ENCODE data around the gene RNF223. TPM values are rescaled to one million over a fixed set of nuclear protein-coding genes. Genes with fewer than 3 reads are reported as not detected.
"Not testable (repeated sequence)": the region's sequence is repeated elsewhere in the genome, so short reads cannot be mapped to it uniquely, and the experiment has no call there.

RNF223 gene
- polyA plus RNA-seq, 1 donor = 0.32 TPM

DNA sequence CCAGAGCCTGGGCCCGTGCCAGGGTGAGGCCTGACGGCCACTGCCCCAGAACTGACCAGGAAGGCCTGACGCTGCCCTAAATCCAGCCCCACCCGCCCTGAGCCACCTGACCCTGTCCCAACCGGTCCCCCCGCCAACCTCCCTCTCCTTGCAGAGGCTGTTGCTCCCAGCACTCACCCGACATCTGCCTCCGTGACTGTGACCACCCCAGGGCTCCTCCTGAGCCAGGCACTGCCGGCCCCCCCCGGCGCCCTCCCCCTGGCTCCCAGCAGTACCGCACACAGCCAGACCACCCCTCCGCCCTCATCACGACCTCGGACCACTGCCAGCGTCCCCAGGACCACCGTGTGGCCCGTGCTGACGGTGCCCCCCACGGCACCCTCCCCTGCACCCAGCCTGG lies 27.9 kb downstream of the RNF223 start:
- DNase-seq = no peak

DNA sequence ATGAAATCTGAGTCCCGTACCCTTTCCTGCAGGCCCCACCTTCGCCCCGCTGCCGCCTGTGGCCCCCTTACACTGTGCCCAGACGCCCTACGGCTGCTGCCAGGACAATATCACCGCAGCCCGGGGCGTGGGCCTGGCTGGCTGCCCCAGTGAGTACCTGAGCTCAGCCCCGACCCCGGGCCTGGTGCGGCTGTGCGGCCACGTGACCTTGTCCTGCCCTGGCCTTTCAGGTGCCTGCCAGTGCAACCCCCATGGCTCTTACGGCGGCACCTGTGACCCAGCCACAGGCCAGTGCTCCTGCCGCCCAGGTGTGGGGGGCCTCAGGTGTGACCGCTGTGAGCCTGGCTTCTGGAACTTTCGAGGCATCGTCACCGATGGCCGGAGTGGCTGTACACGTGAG lies 29.0 kb downstream of the RNF223 start:
- no peak for DNase-seq

DNA sequence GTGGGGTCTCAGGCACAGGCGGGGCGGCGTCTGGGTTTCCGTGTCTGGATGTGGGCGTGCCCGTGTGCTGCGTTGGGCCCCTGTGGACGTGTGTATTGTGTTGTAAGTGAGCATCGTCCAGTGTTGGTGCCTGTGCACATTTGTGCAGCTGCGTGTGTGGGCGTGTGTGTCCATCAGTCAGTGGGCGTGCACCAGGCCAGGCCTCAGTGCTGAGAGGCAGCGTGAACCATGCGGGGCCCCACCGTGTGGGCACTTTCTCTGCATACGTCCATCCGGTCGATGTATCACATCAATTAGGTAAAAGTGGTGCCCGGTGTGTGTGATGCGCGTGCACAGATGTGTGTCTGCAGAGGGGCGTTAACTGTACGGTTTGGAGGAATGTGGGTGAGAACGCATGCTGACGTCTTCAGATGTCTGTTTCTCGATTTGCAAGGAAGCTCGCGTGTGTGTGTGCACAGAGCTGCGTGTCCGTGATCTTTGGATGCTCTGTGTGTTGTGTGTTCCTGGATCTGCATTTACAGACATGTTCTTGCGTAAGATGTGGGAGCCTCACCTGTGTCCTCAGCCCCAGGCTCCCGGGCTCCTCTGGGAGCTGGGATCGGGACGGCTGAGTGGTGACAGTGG lies 29.5 kb downstream of the RNF223 start:
- no peak for DNase-seq

DNA sequence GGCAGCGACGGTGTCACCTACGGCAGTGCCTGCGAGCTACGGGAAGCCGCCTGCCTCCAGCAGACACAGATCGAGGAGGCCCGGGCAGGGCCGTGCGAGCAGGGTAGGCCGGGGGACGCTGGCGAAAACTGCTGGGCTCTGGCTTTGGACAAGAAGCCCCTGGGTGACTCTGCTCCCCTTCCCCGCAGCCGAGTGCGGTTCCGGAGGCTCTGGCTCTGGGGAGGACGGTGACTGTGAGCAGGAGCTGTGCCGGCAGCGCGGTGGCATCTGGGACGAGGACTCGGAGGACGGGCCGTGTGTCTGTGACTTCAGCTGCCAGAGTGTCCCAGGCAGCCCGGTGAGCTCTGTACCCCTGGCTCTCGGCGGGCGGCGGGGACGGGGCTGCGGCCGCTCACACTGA lies 30.2 kb downstream of the RNF223 start:
- DNase-seq = no peak

DNA sequence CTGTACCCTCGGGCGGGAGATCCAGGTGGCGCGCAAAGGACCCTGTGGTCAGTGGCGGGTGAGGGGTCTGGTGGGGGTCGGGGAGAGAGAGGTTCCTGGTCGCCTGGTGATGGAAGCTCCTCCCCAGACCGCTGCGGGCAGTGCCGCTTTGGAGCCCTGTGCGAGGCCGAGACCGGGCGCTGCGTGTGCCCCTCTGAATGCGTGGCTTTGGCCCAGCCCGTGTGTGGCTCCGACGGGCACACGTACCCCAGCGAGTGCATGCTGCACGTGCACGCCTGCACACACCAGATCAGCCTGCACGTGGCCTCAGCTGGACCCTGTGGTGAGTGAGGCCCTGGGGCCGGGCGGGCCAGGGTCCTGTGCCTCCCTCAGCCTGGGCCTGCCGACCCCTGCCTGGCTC lies 30.7 kb downstream of the RNF223 start:
- DNase-seq = no peak

DNA sequence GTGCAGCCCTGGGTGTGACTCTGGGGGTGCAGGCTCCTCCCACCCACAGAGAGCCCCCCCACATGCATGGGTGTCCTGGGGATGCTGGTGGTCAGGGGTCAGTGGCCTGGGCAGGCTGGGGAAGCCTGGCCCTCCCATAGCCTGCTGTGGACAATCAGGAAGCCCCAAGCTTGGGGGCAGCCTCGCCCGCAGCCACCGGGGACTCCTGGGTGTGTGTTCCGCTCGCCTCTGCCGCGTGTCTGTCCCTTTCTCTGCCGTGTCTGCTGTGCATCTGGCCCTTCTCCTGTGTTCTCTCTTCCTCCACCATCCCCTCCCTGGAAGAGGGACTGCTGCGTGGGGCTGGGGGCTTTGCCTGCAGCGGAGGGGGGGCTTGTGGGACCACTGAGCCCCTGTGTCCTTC lies 31.3 kb downstream of the RNF223 start:
- no peak for DNase-seq

DNA sequence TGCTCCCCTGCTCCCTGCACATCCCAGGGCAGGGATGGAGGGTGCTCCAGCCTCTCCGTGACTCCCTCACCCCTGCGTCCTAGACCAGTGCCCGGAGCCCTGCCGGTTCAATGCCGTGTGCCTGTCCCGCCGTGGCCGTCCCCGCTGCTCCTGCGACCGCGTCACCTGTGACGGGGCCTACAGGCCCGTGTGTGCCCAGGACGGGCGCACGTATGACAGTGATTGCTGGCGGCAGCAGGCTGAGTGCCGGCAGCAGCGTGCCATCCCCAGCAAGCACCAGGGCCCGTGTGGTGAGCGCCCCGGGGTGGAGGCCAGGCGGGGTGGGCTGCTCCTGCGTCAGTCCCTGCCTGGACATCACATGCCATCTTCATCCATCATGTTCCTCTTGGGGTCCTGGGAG lies 32.2 kb downstream of the RNF223 start:
- no peak for DNase-seq

DNA sequence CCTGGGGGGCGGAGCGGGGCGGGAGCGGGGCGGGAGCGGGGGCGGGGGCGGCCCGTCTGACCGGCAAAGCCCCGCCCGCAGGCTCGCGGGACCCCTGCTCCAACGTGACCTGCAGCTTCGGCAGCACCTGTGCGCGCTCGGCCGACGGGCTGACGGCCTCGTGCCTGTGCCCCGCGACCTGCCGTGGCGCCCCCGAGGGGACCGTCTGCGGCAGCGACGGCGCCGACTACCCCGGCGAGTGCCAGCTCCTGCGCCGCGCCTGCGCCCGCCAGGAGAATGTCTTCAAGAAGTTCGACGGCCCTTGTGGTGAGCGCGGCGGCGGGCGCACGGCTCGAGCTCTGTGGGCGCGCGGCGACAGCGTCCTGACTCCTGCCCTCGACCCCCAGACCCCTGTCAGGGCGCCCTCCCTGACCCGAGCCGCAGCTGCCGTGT lies 33.0 kb downstream of the RNF223 start:
- DNase-seq = no peak

DNA sequence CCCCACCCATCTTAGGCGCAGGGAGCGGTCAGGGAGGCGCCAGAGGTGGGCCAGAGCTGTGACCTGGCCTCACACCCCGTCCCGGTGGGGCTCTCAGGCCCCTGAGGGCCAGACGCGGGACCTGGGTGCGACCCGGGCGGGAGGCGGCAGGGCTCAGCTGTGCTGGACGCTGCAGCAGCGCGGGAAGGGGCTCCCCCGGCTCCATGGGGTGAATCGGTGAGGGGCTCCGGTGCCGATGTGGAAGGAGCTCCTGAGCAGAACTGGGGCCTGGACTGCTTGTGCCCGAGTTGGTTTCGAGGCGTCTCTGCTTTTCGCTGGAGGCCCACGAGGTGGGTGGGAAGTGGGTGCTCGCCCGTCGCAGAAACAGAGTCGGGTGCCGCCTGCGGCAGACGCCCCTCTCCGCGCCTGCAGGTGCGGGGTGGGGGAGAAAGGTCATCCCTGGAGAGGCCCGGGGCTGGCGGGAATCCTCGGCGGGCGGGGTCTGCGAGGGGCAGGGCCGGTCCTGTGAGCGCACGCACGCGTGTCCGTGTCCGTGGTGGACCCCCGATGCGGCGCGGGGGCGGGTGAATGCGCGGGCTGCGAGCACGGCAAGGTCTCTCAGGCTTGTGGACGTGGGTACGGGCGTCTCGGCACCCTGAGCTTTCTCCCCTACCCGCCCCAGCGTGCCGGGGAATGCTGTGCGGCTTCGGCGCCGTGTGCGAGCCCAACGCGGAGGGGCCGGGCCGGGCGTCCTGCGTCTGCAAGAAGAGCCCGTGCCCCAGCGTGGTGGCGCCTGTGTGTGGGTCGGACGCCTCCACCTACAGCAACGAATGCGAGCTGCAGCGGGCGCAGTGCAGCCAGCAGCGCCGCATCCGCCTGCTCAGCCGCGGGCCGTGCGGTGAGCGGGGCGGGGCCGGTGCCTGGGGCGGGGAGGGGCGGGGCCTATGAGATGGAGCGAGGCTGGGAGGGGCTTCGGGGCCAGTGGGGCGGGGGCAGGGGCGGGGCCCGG lies 33.8 kb downstream of the RNF223 start:
- no peak for DNase-seq

DNA sequence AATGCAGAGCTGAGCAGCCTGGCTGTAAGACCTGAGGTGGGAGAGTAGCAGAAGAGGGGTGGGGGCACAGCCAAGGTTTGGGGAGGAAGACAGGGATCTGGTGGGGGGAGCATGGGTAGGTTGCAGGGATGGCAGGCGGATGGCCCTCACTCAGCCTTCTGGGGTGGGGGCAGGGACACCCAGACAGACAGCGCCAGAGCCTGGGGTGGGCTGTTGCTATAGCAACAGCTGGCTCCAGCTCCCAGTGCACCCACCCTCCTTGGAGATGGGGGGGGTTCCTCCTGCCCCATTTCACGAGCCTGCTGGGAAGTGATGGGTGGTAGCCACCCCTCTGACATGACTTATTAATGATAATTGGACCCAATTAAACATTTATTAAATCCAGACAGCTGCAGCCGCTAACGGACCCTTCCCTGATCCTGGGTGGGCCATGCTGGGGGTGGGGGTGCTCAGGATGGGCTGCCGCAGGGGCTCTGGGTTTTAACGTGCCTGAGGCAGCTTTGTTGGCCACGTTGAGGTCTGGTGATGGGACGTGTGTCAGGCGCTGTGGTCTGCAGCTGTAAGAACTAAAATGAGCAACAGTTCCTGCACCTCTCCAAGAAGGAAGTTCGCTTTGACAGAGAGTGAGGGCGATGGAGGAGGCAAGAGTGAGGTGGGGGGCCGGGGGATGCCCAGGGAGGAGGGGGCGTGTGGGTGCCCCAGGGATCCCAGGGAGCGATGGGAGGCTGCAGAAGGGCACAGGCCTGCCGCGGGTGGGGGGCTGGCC lies 34.8 kb downstream of the RNF223 start:
- no peak for DNase-seq

DNA sequence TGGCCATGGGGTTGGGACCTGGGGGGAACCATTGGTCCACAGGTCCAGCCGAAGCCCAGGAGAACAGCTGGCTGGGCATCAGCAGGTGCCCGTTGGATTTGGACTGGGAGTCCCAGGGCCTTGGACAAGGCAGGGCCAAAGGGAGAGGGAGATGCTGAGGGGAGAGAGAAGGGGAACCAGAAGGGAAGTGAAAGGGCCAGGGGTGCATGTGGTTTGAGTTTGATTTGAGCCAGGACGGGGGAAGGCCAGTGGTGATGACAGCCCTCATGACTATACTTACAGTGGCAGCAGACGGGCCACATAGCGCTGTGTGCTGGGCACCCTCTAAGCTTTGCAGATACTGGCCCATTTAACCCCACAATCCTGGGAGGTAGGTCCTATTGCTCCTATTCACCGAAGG lies 35.4 kb downstream of the RNF223 start:
- no peak for DNase-seq

DNA sequence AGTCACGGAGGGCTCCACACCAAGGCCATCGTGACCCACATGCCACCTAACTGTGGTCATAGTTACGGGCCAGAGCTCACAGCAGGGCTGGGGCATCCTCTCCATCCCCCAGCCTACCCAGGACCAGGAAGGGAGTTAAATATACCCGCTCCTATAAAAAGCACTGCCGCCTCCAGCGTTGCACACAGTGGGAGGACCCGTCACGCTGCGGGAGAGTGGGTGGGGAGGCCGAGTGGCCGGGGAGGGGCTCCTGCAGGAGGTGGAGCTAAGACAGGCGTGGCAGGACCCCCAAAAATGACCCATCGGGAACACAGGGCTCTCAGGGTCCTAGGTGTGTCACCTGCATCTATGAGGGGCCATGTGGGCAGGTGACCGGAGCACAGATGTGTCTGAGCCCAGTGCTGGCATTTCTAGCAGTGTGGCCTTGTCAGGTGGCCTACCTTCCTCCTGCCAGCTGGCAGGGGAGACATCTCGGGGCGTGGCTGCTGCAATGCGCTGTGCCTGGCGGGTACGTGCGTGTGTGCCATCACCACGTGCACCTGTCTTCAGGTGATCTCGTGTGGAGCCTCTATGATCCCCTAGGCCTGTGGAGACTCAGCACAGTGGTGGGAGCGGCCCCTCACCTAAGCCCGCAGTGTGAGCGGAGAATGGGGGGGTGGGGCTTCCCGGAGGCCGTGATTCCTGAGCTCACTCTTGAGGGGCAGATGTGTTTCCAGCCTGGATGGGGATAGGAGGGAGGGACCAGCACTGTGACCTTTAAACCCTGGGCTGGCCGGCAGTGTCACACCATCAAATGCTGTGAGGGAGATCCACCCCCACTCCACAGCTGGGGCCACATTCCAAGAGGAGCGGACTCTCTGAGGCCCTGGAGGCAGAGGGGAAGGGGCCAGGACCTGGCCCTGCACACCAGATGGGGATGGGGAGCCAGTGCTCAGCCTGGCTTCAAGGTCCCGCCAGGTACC lies 36.5 kb downstream of the RNF223 start:
- no peak for DNase-seq

DNA sequence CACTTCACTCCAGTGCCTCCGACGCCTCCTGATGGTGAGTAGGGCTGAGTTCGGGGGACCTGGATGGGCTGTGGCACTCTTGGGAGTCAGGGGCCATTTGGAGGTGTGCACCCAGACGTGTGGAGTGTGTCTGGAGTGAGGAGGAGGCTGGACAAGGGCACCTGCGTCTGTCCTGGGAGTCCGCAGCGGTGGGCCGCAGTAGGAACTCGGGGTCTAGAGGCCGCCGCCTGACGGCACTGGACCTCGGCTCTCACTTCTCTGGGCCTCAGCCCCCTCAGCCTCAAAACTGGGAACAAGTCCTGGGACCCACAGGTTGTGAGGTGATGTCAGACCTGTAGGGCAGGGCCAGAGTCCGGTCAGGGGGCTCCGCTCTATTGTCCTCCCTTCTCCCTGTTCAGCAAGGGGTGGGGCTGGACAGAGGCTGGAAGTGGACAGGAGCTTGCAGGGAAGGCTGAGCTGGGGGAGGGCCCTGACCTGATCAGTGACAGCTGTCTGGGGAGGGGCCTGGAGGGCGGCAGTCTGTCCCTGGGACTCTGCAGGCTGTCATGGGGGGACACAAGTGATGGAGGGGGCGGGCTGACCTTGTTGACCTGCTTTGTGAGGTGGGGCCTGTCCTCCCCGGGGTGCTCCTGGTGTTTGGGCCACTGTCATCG lies 38.7 kb downstream of the RNF223 start:
- no peak for DNase-seq

DNA sequence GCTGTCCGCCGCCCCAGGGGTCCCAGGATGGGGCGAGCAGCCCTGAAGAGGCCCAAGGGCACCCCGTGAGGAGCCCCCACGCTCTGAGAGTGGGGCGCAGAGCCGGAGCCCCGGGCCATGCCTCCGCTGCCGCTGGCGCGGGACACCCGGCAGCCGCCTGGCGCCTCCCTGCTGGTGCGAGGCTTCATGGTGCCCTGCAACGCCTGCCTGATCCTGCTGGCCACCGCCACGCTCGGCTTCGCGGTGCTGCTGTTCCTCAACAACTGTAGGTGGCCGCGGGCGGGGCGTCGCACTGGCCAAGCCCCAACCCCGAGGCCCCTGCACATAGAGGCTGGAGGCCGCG lies 39.7 kb downstream of the RNF223 start:
- DNase-seq = no peak

DNA sequence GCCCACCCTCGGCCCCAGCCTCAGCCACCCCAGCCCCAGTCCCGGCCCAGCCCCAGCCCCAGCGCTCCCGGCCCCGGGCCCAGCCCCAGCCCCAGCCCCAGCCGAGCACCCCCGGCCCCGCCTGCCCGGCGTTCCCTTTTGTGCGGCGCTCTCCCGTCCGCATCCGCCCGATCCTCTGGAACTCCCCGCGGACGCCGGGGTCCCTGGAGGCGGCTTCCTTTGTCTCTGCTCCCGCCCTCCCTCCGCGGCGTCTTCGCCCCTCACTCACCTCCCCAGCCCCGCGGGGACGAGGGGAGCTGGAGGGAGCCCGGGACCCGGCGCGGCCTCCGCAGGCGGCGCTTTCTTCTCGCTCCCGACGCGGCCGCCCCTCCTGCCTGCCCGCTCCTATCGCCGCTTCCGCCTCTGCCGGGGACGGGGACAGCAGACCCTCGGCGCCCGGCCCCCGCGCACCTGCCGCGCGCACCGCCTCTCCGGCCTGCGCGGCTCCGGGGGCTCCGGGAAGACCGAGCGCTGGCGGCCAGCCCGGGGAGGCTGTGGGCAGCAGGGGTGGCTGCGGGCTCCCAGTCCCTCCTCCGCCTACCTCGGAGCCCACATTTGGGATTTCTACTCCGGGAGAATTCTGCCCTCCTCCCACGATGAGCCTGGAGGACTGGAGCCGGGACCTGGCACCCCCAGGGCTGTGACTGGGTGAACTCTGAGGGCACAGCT lies 40.2 kb downstream of the RNF223 start:
- no peak for DNase-seq

DNA sequence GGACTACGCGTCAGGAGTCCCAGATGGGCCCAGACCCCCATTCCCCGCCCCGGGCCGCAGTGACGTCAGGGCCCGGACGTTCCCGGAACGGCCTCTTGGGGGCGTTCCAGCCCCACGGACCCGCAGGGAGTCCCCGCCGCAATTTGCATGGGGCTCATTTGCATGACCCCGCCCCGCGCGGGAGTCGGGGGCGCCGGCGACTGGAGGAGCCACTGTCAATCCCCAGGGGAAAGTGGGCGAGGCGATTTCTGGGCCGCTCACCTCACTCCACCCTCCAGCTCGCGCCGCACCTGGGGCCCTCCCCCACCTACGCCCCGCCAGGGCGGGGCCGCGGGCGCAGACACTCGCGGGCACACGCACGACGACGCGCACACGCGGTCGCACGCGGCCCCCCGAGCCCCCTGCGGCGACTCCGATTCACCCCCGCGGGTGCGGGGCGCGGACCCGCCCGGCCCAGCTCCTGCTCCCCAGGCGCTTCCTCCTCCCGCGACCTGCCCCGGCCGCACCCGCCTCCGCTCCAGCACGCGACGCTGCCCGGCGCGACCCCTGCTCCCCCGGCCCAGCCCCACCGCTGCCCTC lies 41.0 kb downstream of the RNF223 start:
- peak; percentile 89 for DNase-seq

DNA sequence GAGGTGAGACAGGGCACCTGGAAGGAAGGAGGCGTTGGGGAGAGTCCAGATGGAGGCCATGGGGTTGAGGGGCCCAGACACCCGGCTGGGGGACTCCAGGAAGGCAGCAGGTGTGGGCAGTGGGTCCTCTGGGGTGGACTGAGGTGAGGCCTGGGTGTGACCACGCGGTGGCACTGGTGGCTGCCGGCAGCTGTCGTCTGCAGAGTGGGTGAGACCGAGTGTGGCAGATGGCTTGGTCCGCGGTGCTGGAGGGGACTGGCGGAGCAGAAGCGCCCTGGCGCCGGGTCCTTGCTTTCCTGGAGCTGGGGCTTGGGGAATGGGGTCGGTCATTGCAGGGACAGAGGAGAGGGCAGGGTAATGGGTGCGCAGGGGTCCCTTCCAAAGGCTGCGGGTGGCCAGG lies 41.7 kb downstream of the RNF223 start:
- DNase-seq = no peak

DNA sequence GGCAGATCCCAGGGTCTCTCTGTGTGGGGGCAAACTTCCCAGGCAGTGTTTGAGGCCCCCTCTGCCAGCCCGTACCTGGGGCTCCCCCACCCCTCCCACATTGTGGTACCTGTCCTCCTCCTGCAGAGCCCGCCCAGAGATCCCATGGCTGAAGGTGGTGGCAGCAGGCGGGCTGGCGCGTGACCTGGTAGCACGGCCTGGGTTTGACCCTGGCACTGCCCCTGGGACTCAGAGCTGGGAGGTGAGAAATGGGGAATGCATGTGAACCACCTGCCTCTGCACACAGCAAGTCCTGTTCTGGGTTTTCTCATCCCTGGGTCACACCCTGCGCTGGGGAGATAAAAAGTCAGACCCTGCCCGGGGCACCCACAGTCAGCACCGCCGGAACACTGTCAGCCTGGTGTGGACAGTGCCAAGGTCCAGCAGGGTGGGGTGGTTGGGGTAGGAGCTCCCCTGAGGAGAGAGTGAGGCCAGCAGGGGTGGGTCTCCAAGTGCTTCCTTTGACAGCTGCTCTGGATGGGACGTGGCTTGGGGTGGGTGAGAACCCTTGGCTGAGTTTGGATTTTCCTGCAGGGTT lies 42.4 kb downstream of the RNF223 start:
- DNase-seq = no peak

DNA sequence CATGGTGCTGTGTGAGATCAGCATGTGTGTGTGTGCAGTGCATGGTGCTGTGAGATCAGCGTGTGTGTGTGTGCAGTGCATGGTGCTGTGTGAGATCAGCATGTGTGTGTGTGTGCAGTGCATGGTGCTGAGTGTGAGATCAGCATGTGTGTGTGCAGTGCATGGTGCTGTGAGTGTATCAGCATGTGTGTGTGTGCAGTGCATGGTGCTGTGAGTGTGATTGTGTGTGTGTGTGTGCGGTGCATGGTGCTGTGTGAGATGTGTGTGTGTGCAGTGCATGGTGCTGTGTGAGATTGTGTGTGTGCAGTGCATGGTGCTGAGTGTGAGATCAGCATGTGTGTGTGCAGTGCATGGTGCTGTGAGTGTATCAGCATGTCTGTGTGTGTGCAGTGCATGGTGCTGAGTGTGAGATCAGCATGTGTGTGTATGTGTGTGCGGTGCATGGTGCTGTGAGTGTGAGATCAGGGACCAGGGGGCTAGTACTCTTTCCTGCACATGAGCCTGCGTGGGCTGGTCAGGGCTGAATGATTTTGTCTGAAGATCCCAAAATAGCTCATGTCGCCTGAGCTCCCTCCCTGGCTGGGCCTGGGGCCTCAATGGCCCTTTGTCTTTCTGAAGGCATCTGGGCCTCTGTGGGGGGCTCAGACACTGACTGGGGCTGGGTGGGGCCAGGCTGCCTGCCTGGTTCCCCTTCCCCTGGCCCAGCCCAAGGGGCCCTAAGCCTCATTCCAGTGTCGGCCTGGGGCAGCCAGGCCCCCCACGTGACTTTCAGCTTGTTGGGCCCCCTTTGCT lies 43.0 kb downstream of the RNF223 start:
- DNase-seq = not testable (repeated sequence)
